ENCODE data around the gene PIP5KL1.

PIP5KL1 gene

DNA sequence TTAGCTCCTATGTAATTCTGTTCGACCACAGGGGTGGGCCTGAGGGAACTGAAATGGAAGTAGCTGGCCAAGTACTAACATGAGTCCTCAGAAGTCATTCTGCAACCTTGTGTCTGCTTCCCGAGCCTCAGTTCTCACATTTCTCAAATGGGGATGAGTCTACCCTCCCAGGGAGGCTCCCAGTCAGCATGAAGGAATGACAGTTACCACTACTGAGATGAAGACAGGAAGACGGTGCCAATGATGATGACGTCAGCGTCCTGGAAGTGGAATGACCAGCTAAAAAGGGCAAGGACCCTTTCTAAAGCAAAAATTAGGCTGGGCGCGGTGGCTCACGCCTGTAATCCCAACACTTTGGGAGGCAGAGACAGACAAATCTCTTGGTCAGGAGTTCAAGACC, 6.8 kb downstream of the PIP5KL1 start:
- Histone ChIP-seq H3K79me2 (ENCODE audit: insufficient read depth, low read length) (no peaks in the 10 kb centered on the region), H4K20me1 (ENCODE audit: insufficient read depth, low read length) (no peaks in the 10 kb centered on the region), H3K4me1 (ENCODE audit: insufficient read depth, low read length, severe bottlenecking) (peaks cover 23% of the 10 kb centered on the region), H3K36me3 (ENCODE audit: insufficient read depth, low read length) (no peaks in the 10 kb centered on the region), H3K9me3 (ENCODE audit: low read length) (no peaks in the 10 kb centered on the region), H3K4me3 (ENCODE audit: low read depth, low read length, poor library complexity, severe bottlenecking) (no peak overlapping the region), H3K9ac (ENCODE audit: low read length) (no peak overlapping the region), H3K4me2 (ENCODE audit: low read length) (no peak overlapping the region), H3K9me2 (ENCODE audit: low read depth, low read length) (no peaks in the 10 kb centered on the region), H3K27me3 (ENCODE audit: insufficient read depth, low read length) (no peaks in the 10 kb centered on the region), H2AFZ (ENCODE audit: low read length) (no peak overlapping the region), H3F3A (ENCODE audit: insufficient read depth, low read length) (no peaks in the 10 kb centered on the region), H3K27ac (ENCODE audit: low read depth, low read length, poor library complexity, severe bottlenecking) (no peak overlapping the region)
- TF ChIP-seq EZH2 (IDR thresholded peaks at IDR 0.05; ENCODE audit: borderline replicate concordance, low read length) = no peak
- TF ChIP-seq, protein P1, sequence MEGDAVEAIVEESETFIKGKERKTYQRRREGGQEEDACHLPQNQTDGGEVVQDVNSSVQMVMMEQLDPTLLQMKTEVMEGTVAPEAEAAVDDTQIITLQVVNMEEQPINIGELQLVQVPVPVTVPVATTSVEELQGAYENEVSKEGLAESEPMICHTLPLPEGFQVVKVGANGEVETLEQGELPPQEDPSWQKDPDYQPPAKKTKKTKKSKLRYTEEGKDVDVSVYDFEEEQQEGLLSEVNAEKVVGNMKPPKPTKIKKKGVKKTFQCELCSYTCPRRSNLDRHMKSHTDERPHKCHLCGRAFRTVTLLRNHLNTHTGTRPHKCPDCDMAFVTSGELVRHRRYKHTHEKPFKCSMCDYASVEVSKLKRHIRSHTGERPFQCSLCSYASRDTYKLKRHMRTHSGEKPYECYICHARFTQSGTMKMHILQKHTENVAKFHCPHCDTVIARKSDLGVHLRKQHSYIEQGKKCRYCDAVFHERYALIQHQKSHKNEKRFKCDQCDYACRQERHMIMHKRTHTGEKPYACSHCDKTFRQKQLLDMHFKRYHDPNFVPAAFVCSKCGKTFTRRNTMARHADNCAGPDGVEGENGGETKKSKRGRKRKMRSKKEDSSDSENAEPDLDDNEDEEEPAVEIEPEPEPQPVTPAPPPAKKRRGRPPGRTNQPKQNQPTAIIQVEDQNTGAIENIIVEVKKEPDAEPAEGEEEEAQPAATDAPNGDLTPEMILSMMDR (IDR thresholded peaks at IDR 0.05; ENCODE audit: low read length) = no peak

DNA sequence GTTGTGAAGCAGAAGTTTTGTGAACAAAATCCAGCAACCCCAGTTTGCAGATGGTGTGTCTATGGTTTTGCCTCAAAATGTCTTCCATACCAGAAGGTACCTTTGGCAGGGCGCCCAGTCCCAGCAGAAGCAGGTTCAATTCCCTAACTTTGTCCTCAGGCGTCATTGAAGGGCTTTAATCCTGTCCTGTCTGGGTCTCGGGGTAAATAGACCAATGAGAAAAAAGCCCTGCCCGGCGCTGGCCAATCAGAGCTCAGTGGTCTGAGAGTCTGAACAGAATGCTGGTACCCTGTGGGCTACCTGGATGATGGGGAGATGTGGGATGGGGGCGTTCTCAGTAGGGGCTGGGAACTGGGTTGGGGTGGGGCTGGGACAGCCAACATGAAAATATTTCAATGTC, 7.5 kb downstream of the PIP5KL1 start:
- TF ChIP-seq EZH2 (IDR thresholded peaks at IDR 0.05; ENCODE audit: borderline replicate concordance, low read length) = no peak
- TF ChIP-seq, protein P1 (IDR thresholded peaks at IDR 0.05; ENCODE audit: low read length) = no peak
- H3K27me3 ChIP-seq (ENCODE audit: insufficient read depth, low read length) = no peaks in the 10 kb centered on the region
- no peaks in the 10 kb centered on the region for H3K9me3 ChIP-seq (ENCODE audit: low read length)
- H2AFZ ChIP-seq (ENCODE audit: low read length) = no peak overlapping the region
- no peak overlapping the region for H3K9ac ChIP-seq (ENCODE audit: low read length)
- H3K27ac ChIP-seq (ENCODE audit: low read depth, low read length, poor library complexity, severe bottlenecking) = no peak overlapping the region
- H3K4me2 ChIP-seq (ENCODE audit: low read length) = no peak overlapping the region
- H3K4me1 ChIP-seq (ENCODE audit: insufficient read depth, low read length, severe bottlenecking) = peaks cover 24% of the 10 kb centered on the region
- no peaks in the 10 kb centered on the region for H3K36me3 ChIP-seq (ENCODE audit: insufficient read depth, low read length)
- H4K20me1 ChIP-seq (ENCODE audit: insufficient read depth, low read length) = no peaks in the 10 kb centered on the region
- no peaks in the 10 kb centered on the region for H3K79me2 ChIP-seq (ENCODE audit: insufficient read depth, low read length)
- H3K9me2 ChIP-seq (ENCODE audit: low read depth, low read length) = no peaks in the 10 kb centered on the region
- no peak overlapping the region for H3K4me3 ChIP-seq (ENCODE audit: low read depth, low read length, poor library complexity, severe bottlenecking)
- H3F3A ChIP-seq (ENCODE audit: insufficient read depth, low read length) = no peaks in the 10 kb centered on the region

DNA sequence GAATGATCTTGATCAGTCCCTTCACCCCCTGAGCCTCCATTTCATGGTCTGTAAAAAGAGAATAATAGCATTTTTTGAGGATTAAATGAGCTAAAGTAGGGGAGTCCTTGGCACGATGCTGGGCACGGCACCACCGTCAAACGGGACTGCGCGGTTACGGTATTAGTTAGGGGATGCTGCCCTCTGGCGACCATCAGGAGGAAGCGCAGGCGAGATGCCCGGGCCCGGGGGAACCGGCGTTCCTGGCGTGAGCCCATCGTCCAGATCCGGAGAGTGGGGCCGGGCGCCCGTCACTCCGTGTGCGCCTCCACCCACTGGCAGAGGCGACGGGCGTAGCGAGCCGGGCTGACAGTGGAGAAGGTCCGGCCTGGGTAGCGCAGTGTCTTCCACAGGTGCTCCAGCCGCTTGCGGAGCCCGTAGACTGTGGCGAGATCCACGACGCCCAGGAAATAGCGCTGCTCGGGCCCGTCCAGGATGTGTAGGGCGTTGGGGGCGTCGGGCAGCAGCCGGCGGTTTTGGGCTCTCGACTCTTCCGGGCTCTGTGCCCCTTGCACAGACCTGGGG, 8.9 kb downstream of the PIP5KL1 start:
- H3K4me3 ChIP-seq (ENCODE audit: low read depth, low read length, poor library complexity, severe bottlenecking) = peak overlapping the region; percentile 42
- H3K4me2 ChIP-seq (ENCODE audit: low read length) = peak overlapping the region; percentile 64
- TF ChIP-seq EZH2 (IDR thresholded peaks at IDR 0.05; ENCODE audit: borderline replicate concordance, low read length) = no peak
- TF ChIP-seq, protein P1 (IDR thresholded peaks at IDR 0.05; ENCODE audit: low read length) = peak; percentile 90
- H3K27me3 ChIP-seq (ENCODE audit: insufficient read depth, low read length) = no peaks in the 10 kb centered on the region
- H4K20me1 ChIP-seq (ENCODE audit: insufficient read depth, low read length) = no peaks in the 10 kb centered on the region
- no peaks in the 10 kb centered on the region for H3K36me3 ChIP-seq (ENCODE audit: insufficient read depth, low read length)
- H3K9ac ChIP-seq (ENCODE audit: low read length) = no peak overlapping the region; the same call in 1 of the 2 replicates
- H3K79me2 ChIP-seq (ENCODE audit: insufficient read depth, low read length) = no peaks in the 10 kb centered on the region
- peaks cover 22% of the 10 kb centered on the region for H3K4me1 ChIP-seq (ENCODE audit: insufficient read depth, low read length, severe bottlenecking)
- H3K9me3 ChIP-seq (ENCODE audit: low read length) = no peaks in the 10 kb centered on the region
- no peaks in the 10 kb centered on the region for H3K9me2 ChIP-seq (ENCODE audit: low read depth, low read length)
- no peak overlapping the region for H2AFZ ChIP-seq (ENCODE audit: low read length)
- H3K27ac ChIP-seq (ENCODE audit: low read depth, low read length, poor library complexity, severe bottlenecking) = no peak overlapping the region
- H3F3A ChIP-seq (ENCODE audit: insufficient read depth, low read length) = no peaks in the 10 kb centered on the region
